NCI-H1436 treated with DMSO at 0.1 percent for 48 hours (cell line): ENCODE data around the gene ZNF398.
"Not testable (repeated sequence)": the region's sequence is repeated elsewhere in the genome, so short reads cannot be mapped to it uniquely, and the experiment has no call there.

Experiments
- DNase-seq: peaks from one replicate; lab custom pipeline; 2025; lab: John Stamatoyannopoulos, UW

ZNF398 gene

GRCh38 chr7:149226366-149226765 is 79.1 kb downstream of the ZNF398 start:
- not testable (repeated sequence) for DNase-seq

- no peak for DNase-seq
Observed at GRCh38 chr7:149226840-149227494, 79.7 kb downstream of the ZNF398 start.

- no peak for DNase-seq
Observed at GRCh38 chr7:149228831-149229471, 81.7 kb downstream of the ZNF398 start.

- no peak for DNase-seq
Observed at GRCh38 chr7:149229526-149229925, 82.3 kb downstream of the ZNF398 start.

GRCh38 chr7:149232362-149232761 is 85.1 kb downstream of the ZNF398 start:
- no peak for DNase-seq
